ENCODE data around the gene TRAK2. TPM values are rescaled to one million over a fixed set of nuclear protein-coding genes. Genes with fewer than 3 reads are reported as not detected.

TRAK2 gene
- total RNA-seq, 1 experiment from 2014 or later, result 33.2 TPM

DNA sequence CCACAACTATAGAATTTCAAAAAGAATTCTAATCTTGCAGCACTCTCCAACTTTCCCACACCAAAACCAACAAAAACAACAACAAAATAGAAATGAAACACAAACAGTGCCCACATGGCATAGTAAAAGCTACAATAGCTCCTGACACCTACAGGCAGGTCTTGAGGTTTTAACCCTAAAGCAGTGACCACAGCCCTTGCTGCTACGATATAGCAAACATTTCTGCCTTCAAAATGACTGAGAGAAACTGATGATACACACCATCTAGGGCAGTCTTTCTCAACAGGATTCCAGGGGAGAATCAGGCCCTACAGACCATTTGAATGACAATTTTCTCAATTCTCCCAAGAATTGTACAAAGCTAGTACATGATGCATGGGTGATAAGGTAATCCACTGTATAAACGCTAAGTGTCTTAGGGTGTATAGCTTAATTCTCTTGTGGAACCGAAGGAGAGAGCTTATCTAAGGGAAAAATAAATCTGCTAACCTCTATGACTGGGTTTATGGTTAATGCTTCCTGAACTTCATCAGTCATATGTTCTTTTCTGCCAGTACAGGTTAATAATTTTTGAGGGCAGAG lies 46.5 kb downstream of the TRAK2 start:
- intact Hi-C loops (cut with micrococcal nuclease; ENCODE audit: unreplicated experiment), result loop anchor here (5.0 kb wide), 1 partner anchor 48 kb away; the partner anchor contains the start of genes STRADB and TRAK2
- no peak overlapping the region for H3K4me3 ChIP-seq
- H4K20me1 ChIP-seq (ENCODE audit: insufficient read depth), result no peaks in the 10 kb centered on the region
- H3K9me2 ChIP-seq (ENCODE audit: insufficient read depth), result no peaks in the 10 kb centered on the region
- DNase-seq, result no peak
- H3K79me2 ChIP-seq (ENCODE audit: low read depth), result 0 out of 2 replicates have a peak, but pooled peaks cover 11% of the 10 kb centered on the region
- no peaks in the 10 kb centered on the region for H3K9me3 ChIP-seq (ENCODE audit: insufficient read depth, low read depth)
- ChIA-PET POLR2A (ENCODE audit: unreplicated experiment) (no interaction called here), CTCF (no interaction called here)
- no peak overlapping the region for H3K4me2 ChIP-seq
- H3K27me3 ChIP-seq (ENCODE audit: insufficient read depth, low read depth), result no peaks in the 10 kb centered on the region
- no peak overlapping the region for H3K27ac ChIP-seq
- H3K4me1 ChIP-seq (replicated peaks; ENCODE audit: insufficient read depth), result peaks cover 29% of the 10 kb centered on the region
- no peaks in the 10 kb centered on the region for H3K36me3 ChIP-seq (ENCODE audit: low read depth)
- no peak overlapping the region for H2AFZ ChIP-seq
- BruUV-seq (replicated peaks), result no TSS peak
- TF ChIP-seq, protein P1, sequence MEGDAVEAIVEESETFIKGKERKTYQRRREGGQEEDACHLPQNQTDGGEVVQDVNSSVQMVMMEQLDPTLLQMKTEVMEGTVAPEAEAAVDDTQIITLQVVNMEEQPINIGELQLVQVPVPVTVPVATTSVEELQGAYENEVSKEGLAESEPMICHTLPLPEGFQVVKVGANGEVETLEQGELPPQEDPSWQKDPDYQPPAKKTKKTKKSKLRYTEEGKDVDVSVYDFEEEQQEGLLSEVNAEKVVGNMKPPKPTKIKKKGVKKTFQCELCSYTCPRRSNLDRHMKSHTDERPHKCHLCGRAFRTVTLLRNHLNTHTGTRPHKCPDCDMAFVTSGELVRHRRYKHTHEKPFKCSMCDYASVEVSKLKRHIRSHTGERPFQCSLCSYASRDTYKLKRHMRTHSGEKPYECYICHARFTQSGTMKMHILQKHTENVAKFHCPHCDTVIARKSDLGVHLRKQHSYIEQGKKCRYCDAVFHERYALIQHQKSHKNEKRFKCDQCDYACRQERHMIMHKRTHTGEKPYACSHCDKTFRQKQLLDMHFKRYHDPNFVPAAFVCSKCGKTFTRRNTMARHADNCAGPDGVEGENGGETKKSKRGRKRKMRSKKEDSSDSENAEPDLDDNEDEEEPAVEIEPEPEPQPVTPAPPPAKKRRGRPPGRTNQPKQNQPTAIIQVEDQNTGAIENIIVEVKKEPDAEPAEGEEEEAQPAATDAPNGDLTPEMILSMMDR (conservative IDR thresholded peaks at IDR 0.05), result no peak
- TF ChIP-seq EZH2 (IDR thresholded peaks at IDR 0.05; ENCODE audit: low read depth), result no peak
- H3F3A ChIP-seq (ENCODE audit: insufficient read depth, low read depth), result peaks cover 9% of the 10 kb centered on the region; the same call in 1 of the 2 replicates

DNA sequence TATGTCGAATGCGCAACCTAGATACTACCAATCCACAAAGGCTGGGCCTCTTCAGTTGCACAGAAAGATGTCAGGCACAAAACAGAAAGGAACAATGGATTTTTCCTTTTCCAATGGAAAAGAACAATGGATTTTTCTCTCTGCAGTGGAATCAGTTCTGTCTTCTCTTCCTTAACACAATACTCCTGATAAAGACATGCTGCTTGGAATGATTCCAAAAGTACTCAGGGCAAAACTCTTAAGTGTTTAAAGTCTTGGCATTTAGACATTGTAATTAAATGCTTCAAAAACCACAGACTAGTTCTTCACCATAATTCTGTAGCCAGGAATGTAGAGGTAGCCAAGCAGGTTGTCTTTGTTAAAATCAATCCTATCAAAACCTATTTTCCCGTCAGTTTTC lies 47.4 kb downstream of the TRAK2 start:
- no peak overlapping the region for H2AFZ ChIP-seq
- no peaks in the 10 kb centered on the region for H3K9me2 ChIP-seq (ENCODE audit: insufficient read depth)
- H3K4me3 ChIP-seq, result no peak overlapping the region
- no peaks in the 10 kb centered on the region for H3K27me3 ChIP-seq (ENCODE audit: insufficient read depth, low read depth)
- BruUV-seq (replicated peaks), result no TSS peak
- no peak overlapping the region for H3K27ac ChIP-seq
- H3K36me3 ChIP-seq (ENCODE audit: low read depth), result peaks cover 3% of the 10 kb centered on the region
- H3K79me2 ChIP-seq (ENCODE audit: low read depth), result 0 out of 2 replicates have a peak, but pooled peaks cover 11% of the 10 kb centered on the region
- no peak overlapping the region for H3K4me2 ChIP-seq
- H3F3A ChIP-seq (ENCODE audit: insufficient read depth, low read depth), result peaks cover 9% of the 10 kb centered on the region; the same call in 1 of the 2 replicates
- TF ChIP-seq, protein P1 (conservative IDR thresholded peaks at IDR 0.05), result no peak
- no peak for TF ChIP-seq EZH2 (IDR thresholded peaks at IDR 0.05; ENCODE audit: low read depth)
- ChIA-PET POLR2A (ENCODE audit: unreplicated experiment) (no interaction called here), CTCF (no interaction called here)
- H4K20me1 ChIP-seq (ENCODE audit: insufficient read depth), result no peaks in the 10 kb centered on the region
- DNase-seq, result peak in 1 of 2 experiments; percentile 79
- H3K4me1 ChIP-seq (replicated peaks; ENCODE audit: insufficient read depth), result peaks cover 29% of the 10 kb centered on the region
- intact Hi-C loops (cut with micrococcal nuclease; ENCODE audit: unreplicated experiment), result loop anchor here (5.0 kb wide), 1 partner anchor 48 kb away; the partner anchor contains the start of genes STRADB and TRAK2
- H3K9me3 ChIP-seq (ENCODE audit: insufficient read depth, low read depth), result no peaks in the 10 kb centered on the region

DNA sequence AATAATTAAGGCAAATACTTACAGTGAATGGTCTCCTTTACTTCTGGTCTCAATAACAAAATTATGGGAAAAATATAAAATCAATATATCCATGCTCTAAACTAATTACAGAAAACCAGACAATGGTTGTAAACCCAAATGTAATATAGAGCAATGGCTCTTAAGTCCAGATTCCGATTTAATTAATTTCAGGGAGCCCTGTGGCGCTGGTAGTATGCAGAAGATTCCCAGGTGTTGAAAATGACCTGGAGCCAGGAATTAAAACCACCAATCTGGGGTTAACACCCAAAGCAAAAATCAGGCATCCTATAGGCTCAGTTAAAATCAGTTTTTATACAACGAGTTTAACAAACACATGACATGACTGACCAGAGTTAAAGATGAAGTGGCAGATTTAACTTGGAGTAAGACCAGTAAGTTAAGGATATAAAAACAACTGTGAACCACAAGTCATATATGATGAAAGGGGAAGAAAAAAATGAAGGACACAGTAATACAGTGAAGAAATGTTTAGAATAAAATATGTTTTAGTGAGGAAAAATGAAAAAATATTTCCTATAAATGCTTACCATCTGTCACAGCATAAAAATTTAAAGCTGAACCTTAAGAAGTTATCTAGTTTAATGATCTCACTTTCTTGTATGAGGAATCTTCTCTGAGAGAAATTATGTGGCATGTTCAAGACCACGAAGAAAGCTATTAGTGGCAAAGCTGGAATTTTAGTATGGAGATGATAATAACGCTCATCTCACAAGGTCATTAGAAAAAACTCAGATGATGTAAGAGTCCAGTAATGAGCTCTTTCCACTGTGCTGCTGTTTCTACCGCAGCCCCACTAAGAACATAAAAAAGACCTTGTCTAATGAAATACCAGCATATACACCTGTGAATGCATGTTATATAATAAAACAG lies 48.4 kb downstream of the TRAK2 start:
- H3K36me3 ChIP-seq (ENCODE audit: low read depth), result peaks cover 5% of the 10 kb centered on the region
- TF ChIP-seq EZH2 (IDR thresholded peaks at IDR 0.05; ENCODE audit: low read depth), result no peak
- TF ChIP-seq, protein P1 (conservative IDR thresholded peaks at IDR 0.05), result no peak
- 0 out of 2 replicates have a peak, but pooled peaks cover 11% of the 10 kb centered on the region for H3K79me2 ChIP-seq (ENCODE audit: low read depth)
- ChIA-PET CTCF (no interaction called here), POLR2A (ENCODE audit: unreplicated experiment) (no interaction called here)
- no peaks in the 10 kb centered on the region for H3K9me2 ChIP-seq (ENCODE audit: insufficient read depth)
- H4K20me1 ChIP-seq (ENCODE audit: insufficient read depth), result no peaks in the 10 kb centered on the region
- H3K27me3 ChIP-seq (ENCODE audit: insufficient read depth, low read depth), result no peaks in the 10 kb centered on the region
- no peak overlapping the region for H3K27ac ChIP-seq
- H3F3A ChIP-seq (ENCODE audit: insufficient read depth, low read depth), result peaks cover 9% of the 10 kb centered on the region; the same call in 1 of the 2 replicates
- DNase-seq, result no peak
- BruUV-seq (replicated peaks), result no TSS peak
- H3K4me3 ChIP-seq, result no peak overlapping the region
- intact Hi-C loops (cut with micrococcal nuclease; ENCODE audit: unreplicated experiment), result loop anchor here (5.0 kb wide), 1 partner anchor 49 kb away; the partner anchor contains the start of genes STRADB and TRAK2
- H3K4me1 ChIP-seq (replicated peaks; ENCODE audit: insufficient read depth), result peaks cover 29% of the 10 kb centered on the region
- H3K9me3 ChIP-seq (ENCODE audit: insufficient read depth, low read depth), result no peaks in the 10 kb centered on the region
- H3K4me2 ChIP-seq, result no peak overlapping the region
- H2AFZ ChIP-seq, result no peak overlapping the region

Measured in PC-9 (cell line).